ENCODE measurements around the gene IL21.

The IL21 gene

GRCh38 chr4:122632396-122633143, 11.7 kb upstream of the IL21 start:
- DNase-seq: no peak

GRCh38 chr4:122625156-122625555, 4.3 kb upstream of the IL21 start:
- DNase-seq: no peak

DNA sequence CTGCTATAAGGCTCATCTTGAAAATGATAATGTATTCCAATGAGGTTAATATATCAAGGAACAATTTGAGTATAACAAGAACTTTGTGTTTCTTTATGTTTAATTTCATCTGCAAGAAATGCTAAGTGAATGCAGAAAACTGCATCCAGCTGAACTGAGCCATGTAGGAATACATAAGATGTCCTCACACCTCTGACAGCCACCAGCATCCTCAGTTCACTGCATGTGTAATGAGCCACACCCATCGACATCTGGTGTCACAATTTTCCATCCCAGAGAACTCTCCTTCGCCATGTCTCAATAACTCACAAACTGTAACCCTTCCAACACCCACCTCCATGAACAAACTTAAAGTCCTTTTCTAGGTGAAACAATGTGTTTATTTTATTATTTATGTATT, 3.3 kb upstream of the IL21 start:
- no peak for DNase-seq

- DNase-seq: no peak
Observed at GRCh38 chr4:122623637-122624166, 2.8 kb upstream of the IL21 start.

GRCh38 chr4:122622400-122622799, 1.5 kb upstream of the IL21 start:
- DNase-seq: no peak

GRCh38 chr4:122619611-122620010, 1.3 kb downstream of the IL21 start:
- no peak for DNase-seq

- DNase-seq: no peak
Observed at GRCh38 chr4:122617597-122618593, 3.0 kb downstream of the IL21 start.

- no peak for DNase-seq
Observed at GRCh38 chr4:122616915-122617596, 3.8 kb downstream of the IL21 start.

- no peak for DNase-seq
Observed at GRCh38 chr4:122614621-122615020, 6.2 kb downstream of the IL21 start.

DNA sequence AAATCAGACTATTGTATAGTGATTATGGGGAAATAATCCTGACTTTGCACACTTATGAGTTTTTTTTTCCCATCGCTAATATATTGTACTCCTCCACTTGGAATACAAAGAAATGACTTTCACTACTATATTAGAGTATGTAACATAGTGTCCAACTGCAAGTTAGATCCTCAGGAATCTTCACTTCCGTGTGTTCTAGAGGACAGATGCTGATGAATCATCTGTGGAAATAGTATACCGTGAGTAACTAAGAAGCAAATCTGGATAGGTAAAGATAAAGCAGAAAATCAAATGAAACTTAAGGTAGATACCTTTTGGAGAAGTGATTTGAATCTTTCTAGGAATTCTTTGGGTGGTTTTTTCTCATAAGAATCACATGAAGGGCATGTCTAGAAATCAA, 8.3 kb downstream of the IL21 start:
- no peak for DNase-seq

GRCh38 chr4:122606364-122607043, 14.4 kb downstream of the IL21 start:
- DNase-seq: no peak

GRCh38 chr4:122604146-122604545, 16.7 kb downstream of the IL21 start:
- no peak for DNase-seq

GRCh38 chr4:122603156-122603574, 17.7 kb downstream of the IL21 start:
- DNase-seq: no peak

DNA sequence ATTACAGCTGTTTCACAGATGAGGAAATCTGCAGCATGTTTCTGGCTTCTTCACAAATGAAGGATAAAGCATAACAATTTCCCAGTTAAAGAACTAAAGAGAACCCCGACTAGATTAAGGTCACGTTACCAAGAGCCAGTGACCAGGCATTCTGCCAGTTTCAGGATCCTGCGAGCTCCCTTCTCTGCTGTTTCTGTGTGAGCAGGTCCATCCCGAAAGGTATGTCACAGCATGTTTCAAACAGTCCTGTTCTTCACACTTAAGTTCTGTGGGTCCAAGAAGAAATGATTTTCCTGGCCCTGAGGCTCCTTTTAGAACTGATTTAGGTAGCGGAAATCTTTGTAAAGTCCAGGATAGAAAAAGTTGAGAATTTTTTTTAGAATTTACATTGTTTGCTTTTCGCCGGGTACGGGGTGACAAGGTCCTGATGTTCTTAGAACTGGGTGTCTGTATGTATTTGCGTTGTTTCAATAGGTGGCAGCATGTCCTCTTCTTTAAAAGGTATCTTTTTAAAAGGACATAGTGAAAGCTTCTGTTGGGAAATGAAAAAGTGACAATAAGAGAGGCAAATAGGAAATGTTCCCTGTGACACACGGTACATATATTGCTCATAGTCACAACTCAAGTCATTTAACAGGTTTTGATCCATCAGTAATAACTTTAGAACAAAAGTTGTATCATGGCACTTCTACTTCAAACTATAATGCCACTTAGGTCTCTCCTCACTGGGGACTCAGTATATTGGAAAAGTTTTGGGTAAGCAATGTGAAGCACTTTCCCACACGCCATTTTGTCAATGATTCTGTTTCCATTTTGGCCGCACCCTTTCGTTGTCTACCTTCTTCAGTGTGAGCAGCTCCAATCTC, 18.4 kb downstream of the IL21 start:
- DNase-seq: no peak

DNA sequence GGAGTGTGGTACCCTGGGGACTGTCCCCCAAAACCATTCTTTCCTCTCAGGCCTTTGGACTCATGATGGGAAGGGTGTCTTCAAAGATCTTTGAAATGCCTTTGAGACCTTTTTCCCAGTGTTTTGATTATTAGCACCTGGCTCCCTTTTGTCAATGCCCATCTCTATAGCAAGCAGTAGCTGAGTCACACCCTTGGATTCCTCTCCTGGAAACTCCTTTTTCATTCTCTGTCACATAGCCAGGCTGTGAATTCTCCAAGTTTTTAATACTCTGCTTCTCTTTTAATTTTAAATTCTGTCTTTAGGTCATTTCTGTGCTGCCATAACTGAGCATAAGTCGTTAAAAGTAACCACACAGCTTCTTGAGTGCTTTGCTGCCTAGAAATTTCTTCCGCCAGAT, 29.7 kb downstream of the IL21 start:
- DNase-seq: no peak

DNA sequence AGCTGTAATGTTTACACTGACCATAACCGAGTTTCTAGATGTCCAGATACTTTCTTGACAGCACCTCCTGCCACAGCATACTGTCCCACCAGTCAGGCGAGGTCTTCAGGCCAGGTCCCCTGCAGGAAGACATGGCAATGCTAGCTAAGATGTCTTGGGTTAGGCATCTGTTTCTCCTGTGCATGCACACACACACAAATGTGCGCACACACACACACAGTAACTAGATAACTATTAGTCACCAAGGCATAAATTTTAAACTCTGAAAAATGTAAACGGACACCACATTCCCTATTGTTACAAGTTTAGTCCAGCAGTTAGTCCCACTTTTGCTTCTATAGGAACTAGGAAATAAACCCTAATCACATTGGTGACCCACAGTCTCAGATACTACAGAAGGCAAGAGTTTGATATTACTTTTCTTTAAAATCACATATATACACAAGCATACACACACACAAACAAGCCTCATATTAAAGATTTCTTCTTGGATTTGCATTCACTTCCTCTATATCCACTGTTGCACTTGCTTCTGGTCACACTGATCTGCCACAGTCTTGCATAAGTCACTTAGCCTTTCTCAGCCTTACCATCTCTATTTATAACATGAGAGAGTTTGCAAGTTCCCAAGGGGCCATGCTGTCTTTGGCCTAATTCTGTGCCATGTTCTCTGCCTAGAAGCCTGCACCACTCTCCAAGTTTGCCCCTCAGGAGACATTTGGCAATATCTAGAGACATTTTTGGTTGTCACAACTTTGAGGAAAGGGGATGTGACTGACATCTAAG, 32.2 kb downstream of the IL21 start:
- DNase-seq: no peak

DNA sequence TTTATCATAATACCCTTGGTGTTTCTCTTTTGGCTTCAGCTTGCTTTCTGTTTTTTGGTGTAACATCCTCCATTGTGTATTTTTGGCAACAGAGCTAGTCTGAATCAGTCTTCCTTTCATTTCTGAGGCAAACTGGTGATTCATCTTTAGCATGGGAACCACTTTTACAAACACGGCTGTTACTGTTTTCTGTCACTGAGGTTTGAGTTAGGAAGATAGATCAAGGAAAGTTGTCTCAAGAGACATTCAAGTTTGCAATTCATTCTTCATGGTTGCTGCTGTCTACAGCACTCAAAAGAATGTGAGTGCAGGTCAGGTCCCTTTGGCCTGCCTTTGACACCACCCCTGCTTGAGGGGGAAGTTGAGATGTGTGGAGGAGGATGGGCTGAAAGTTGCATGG, 36.3 kb downstream of the IL21 start:
- DNase-seq: no peak

DNA sequence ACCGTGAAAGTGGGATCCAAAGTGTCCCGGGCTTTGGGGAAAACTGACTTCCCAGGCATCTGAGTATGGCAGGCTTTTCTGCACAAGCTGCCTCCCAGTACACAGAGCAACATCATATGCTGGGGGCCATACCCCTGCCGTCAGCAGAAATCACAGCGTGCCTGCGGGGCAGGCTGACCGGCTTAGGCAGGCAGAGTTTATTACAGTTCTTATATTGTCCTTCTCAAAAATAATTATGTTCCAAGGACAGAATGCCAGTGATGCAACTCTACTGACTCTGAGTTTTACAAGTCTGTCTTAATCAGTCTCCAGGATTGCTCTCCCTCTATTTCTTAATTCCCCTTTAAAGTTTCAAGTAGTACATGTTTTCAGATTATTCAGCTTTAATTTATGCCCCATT, 37.0 kb downstream of the IL21 start:
- no peak for DNase-seq

DNA sequence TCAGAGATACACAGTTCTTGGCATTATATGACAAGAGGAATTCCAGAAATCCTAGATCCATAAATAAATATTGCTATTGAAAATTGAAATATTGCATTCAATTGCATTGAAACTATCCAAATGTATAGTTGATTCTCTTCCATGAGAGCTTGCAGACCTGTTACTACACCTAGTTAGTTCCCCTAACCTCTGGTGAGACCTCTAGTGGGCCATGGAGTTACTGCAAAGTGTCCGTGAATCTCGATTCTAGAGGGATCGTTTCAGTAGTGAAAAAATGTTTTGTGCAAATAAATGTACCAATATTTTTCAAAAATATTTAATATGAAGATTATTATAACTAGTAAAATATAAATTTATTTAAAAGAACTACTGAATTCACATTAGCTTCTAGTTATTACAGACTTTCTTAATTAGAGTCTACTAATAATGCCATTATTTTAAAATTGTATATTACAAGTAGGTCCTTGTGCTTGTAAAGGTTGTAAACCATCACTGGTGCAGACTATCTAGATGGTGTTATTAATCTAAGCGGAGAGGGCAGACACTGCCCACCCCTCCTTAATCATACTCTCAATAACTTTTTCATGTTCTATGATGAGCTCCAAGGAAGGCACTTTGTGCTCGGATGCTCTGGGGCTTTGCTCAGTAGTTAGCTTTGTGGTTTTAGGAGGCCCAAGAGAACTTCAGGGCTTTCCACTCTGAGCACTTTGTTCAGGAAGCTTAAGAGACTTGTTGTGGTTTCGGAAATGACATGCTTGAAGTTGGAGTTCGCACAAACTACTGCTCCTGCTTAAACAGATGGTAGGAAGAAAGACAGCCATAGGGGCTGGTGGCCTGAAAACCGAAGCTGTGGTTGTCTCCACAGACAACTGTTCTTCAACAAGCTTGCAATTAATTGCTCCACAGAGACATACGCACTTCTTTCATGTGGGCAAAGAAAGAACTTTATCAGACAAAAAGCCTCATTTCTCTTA, 42.8 kb downstream of the IL21 start:
- peak; percentile 23 for DNase-seq

GRCh38 chr4:122577189-122577553, 43.7 kb downstream of the IL21 start:
- DNase-seq: no peak
